CD4-positive, alpha-beta T cell (primary cell): ENCODE results near the gene KIAA0319L. TPM values are rescaled to one million over a fixed set of nuclear protein-coding genes. Genes with fewer than 3 reads are reported as not detected.

Experiments
- ATAC-seq: fragments of 200-7000 bp; cut with Tn5 transposase; one replicate; pipeline ENCODE4 v1.10.0; 2022; ENCODE audit warnings: mild to moderate bottlenecking; ENCODE audit not compliant: poor library complexity
- CTCF ChIA-PET: fragments of 350-600 bp; sonication (Branson Sonifier 250); formaldehyde crosslinking; loops from one replicate; lab custom pipeline; 2021; ENCODE audit warnings: antibody characterized with exemption, inconsistent platforms; lab: Charles Lee
- POLR2A ChIA-PET: fragments of 350-600 bp; sonication (Branson Sonifier 250); formaldehyde crosslinking; loops from one replicate; lab custom pipeline; 2021; ENCODE audit warnings: antibody characterized with exemption, inconsistent platforms; lab: Charles Lee
- DNase-seq, 14 experiments: peaks; one replicate each; pipeline ENCODE4 v3.0.0-alpha.2; 2013 to 2020; ENCODE audit warnings: mixed read lengths in 2 of 14
- H3K27ac ChIP-seq, 2 donors: one replicate each; pipeline versions ENCODE4 v1.5.1 to v1.7.0; 2013; ENCODE audit warnings: low read length in 2 of 2, low read depth in 1 of 2, mild to moderate bottlenecking in 1 of 2
- H3K27me3 ChIP-seq, 2 experiments: 1 replicate in 1 of 2; 2 replicates in 1 of 2; pipeline versions ENCODE4 v1.6.1 to v1.7.0; 2013; ENCODE audit warnings: low read length in 2 of 2, control low read depth in 1 of 2, mild to moderate bottlenecking in 1 of 2, moderate library complexity in 1 of 2; ENCODE audit not compliant: insufficient read depth in 2 of 2, control insufficient read depth in 1 of 2
- H3K36me3 ChIP-seq: one replicate; pipeline ENCODE4 v1.6.1; 2013; ENCODE audit warnings: low read length, control low read depth; ENCODE audit not compliant: insufficient read depth
- H3K4me1 ChIP-seq: one replicate; pipeline ENCODE4 v1.6.1; 2013; ENCODE audit warnings: low read length, control low read depth; ENCODE audit not compliant: insufficient read depth
- H3K4me3 ChIP-seq: one replicate; pipeline ENCODE4 v1.5.1; 2013; ENCODE audit warnings: mild to moderate bottlenecking, low read length, moderate library complexity
- H3K9me3 ChIP-seq, 2 experiments: 1 replicate in 1 of 2; 2 replicates in 1 of 2; pipeline versions ENCODE4 v1.6.1 to v1.7.0; 2013; ENCODE audit warnings: low read length in 2 of 2, mild to moderate bottlenecking in 2 of 2, control low read depth in 1 of 2, moderate library complexity in 1 of 2; ENCODE audit not compliant: control insufficient read depth in 1 of 2, insufficient read depth in 1 of 2
- H3K27ac Mint-ChIP-seq: one replicate; pipeline ENCODE4 v1.8.0; 2020; ENCODE audit warnings: mixed read lengths
- H3K27me3 Mint-ChIP-seq: one replicate; pipeline ENCODE4 v1.8.0; 2021; ENCODE audit warnings: mixed read lengths
- H3K36me3 Mint-ChIP-seq: one replicate; pipeline ENCODE4 v1.8.0; 2021; ENCODE audit warnings: low read depth, mixed read lengths
- H3K4me1 Mint-ChIP-seq: one replicate; pipeline ENCODE4 v1.8.0; 2021; ENCODE audit warnings: low read depth, mixed read lengths
- H3K4me3 Mint-ChIP-seq: one replicate; pipeline ENCODE4 v1.8.0; 2020; ENCODE audit warnings: mild to moderate bottlenecking, mixed read lengths
- H3K9me3 Mint-ChIP-seq: one replicate; pipeline ENCODE4 v1.8.0; 2020; ENCODE audit warnings: mixed read lengths
- CTCF ChIP-seq: fragments of 200-600 bp; IDR thresholded peaks from one replicate; pipeline ENCODE4 v1.8.0; 2022; ENCODE audit warnings: antibody characterized with exemption, mild to moderate bottlenecking
- intact Hi-C, 2 experiments: fragments of 100-400 bp; cut with DNase I in 1 of 2; cut with micrococcal nuclease in 1 of 2; formaldehyde crosslinking; loops; one replicate each; pipeline versions ENCODE4 v1.15.1 to v1.9.0; 2023 to 2025; cut with DNase I, micrococcal nuclease
- total RNA-seq, 174 experiments: library from RNA in 2 of 174; stranded (reverse) in 2 of 174; gene quantifications; one replicate each; pipeline ENCODE4 v1.2.3 and lab custom pipeline; 2021 to 2026

The KIAA0319L gene
- total RNA-seq, 2 experiments from 2014 or later: 50.9 to 53.3 TPM

GRCh38 chr1:35390600-35391494 lies 166.4 kb downstream of the KIAA0319L start:
- Mint-ChIP-seq H3K36me3 (peaks cover 74% of the 10 kb centered on the region), H3K9me3 (no peaks in the 10 kb centered on the region), H3K27ac (no peak overlapping the region), H3K4me1 (no peaks in the 10 kb centered on the region), H3K27me3 (no peaks in the 10 kb centered on the region), H3K4me3 (no peak overlapping the region)
- H3K27ac ChIP-seq: no peak overlapping the region
- no peaks in the 10 kb centered on the region for H3K27me3 ChIP-seq
- ChIA-PET CTCF (no interaction called here), POLR2A (no interaction called here)
- intact Hi-C loops: no loop called here
- peaks cover 53% of the 10 kb centered on the region for H3K36me3 ChIP-seq
- DNase-seq: no peak
- H3K4me3 ChIP-seq: no peak overlapping the region
- TF ChIP-seq CTCF: no peak
- no peak for ATAC-seq
- no peaks in the 10 kb centered on the region for H3K4me1 ChIP-seq
- no peaks in the 10 kb centered on the region for H3K9me3 ChIP-seq

- ATAC-seq (no peak), DNase-seq (no peak)
- no peak for TF ChIP-seq CTCF
- H3K27me3 Mint-ChIP-seq: no peaks in the 10 kb centered on the region
- H3K27me3 ChIP-seq: no peaks in the 10 kb centered on the region
- no peak overlapping the region for H3K4me3 Mint-ChIP-seq
- H3K4me1 Mint-ChIP-seq: no peaks in the 10 kb centered on the region
- POLR2A ChIA-PET: no interaction called here
- intact Hi-C loops: no loop called here
- peaks cover 29% of the 10 kb centered on the region for H3K36me3 ChIP-seq
- no peaks in the 10 kb centered on the region for H3K9me3 Mint-ChIP-seq
- CTCF ChIA-PET: no interaction called here
- H3K4me3 ChIP-seq: no peak overlapping the region
- no peak overlapping the region for H3K27ac Mint-ChIP-seq
- no peaks in the 10 kb centered on the region for H3K4me1 ChIP-seq
- no peaks in the 10 kb centered on the region for H3K9me3 ChIP-seq
- no peak overlapping the region for H3K27ac ChIP-seq
- peaks cover 58% of the 10 kb centered on the region for H3K36me3 Mint-ChIP-seq
These were observed 170.2 kb downstream of the KIAA0319L start for GRCh38 chr1:35386959-35387358.

GRCh38 chr1:35386290-35386689 lies 170.9 kb downstream of the KIAA0319L start:
- intact Hi-C loops: no loop called here
- Histone ChIP-seq H3K4me3 (no peak overlapping the region), H3K36me3 (peaks cover 28% of the 10 kb centered on the region), H3K27ac (no peak overlapping the region), H3K27me3 (no peaks in the 10 kb centered on the region), H3K4me1 (no peaks in the 10 kb centered on the region), H3K9me3 (no peaks in the 10 kb centered on the region)
- no peaks in the 10 kb centered on the region for H3K4me1 Mint-ChIP-seq
- ChIA-PET POLR2A (no interaction called here), CTCF (no interaction called here)
- peaks cover 60% of the 10 kb centered on the region for H3K36me3 Mint-ChIP-seq
- ATAC-seq (no peak), DNase-seq (no peak)
- no peak overlapping the region for H3K4me3 Mint-ChIP-seq
- no peaks in the 10 kb centered on the region for H3K9me3 Mint-ChIP-seq
- H3K27ac Mint-ChIP-seq: no peak overlapping the region
- no peak for TF ChIP-seq CTCF
- no peaks in the 10 kb centered on the region for H3K27me3 Mint-ChIP-seq

Other genes with a start within 250 kb of the KIAA0319L start
- gene NCDN, start 396 bp upstream of the KIAA0319L start, total RNA-seq: 10 to 100 TPM; 12.8 to 14.2 TPM
- gene TFAP2E, start 15.9 kb upstream of the KIAA0319L start, total RNA-seq: 1 to 10 TPM; 3.0 to 3.8 TPM
- 10 to 100 TPM; 34.0 to 35.3 TPM for gene PSMB2, start 84.1 kb upstream of the KIAA0319L start, total RNA-seq
- gene C1orf216, start 161.5 kb upstream of the KIAA0319L start, total RNA-seq: 1 to 10 TPM; 2.9 to 3.8 TPM
- under 1 TPM; 0.59 to 0.60 TPM for gene CLSPN, start 212.6 kb upstream of the KIAA0319L start, total RNA-seq